ENCODE results near the gene ATXN1.

- no peak for TF ChIP-seq CTCF (IDR thresholded peaks at IDR 0.05)
- no peak for TF ChIP-seq POLR2AphosphoS5 (IDR thresholded peaks at IDR 0.05)
- no peak for TF ChIP-seq POLR2A (IDR thresholded peaks at IDR 0.05)
These were observed 364.6 kb downstream of the ATXN1 start for GRCh38 chr6:16396497-16397319.

Measured in transverse colon (tissue), 4 donors.